GM12892 (cell line): ENCODE measurements around the gene MEI1.

Experiments
- POLR2A ChIP-seq: IDR thresholded peaks from 2 replicates; pipeline ENCODE4 v1.6.1; 2011; ENCODE audit warnings: low read depth, low read length, control low read depth
- POLR2AphosphoS5 ChIP-seq: IDR thresholded peaks from 2 replicates; pipeline ENCODE4 v1.6.1; 2011; ENCODE audit warnings: low read depth, low read length, control low read depth

- TF ChIP-seq POLR2AphosphoS5: no peak
- TF ChIP-seq POLR2A: no peak
These were observed 8.8 kb upstream of the MEI1 start for GRCh38 chr22:41690476-41690875.
